ENCODE data around the gene TBX10. TPM values are rescaled to one million over a fixed set of nuclear protein-coding genes. Genes with fewer than 3 reads are reported as not detected.
A peak's percentile ranks its signal among the peaks of the same experiment; 100 is the strongest.

The TBX10 gene
- total RNA-seq, 1 experiment from 2014 or later = not detected

DNA sequence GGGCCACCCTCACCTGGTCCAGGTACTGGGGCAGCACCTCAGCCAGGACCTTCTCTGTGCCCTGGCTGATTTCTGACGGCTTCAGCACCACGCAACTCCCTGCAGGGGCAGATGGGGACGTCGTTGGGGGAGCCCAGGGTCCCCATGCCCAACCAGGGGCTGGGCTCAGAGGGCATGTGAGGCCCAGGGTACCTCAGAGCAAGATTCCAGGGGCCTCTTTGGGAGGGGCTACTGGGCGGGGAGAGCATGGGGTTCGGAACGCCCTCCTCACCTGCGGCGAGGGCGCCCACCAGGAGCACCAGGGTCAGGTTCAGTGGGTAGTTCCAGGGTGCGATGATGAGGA, 26.7 kb upstream of the TBX10 start:
- Histone ChIP-seq H3K4me3 (ENCODE audit: low read depth in 2 of 2, low read length in 2 of 2) (no peak overlapping the region), H3K27me3 (ENCODE audit: control insufficient read depth, insufficient read depth, low read length) (no peaks in the 10 kb centered on the region), H3K36me3 (ENCODE audit: control insufficient read depth, insufficient read depth, low read length) (no peaks in the 10 kb centered on the region), H3K4me1 (ENCODE audit: control insufficient read depth, insufficient read depth, low read length) (no peaks in the 10 kb centered on the region), H3K27ac (ENCODE audit: low read length) (no peak overlapping the region), H3K9me3 (ENCODE audit: control insufficient read depth, insufficient read depth, low read depth, low read length) (no peaks in the 10 kb centered on the region)
- no peak for ATAC-seq
- ChIA-PET POLR2A (no interaction called here), CTCF (interaction anchor here (0.9 kb wide), 1 partner anchor 36 kb away, joined by 3 read pairs; the partner anchor contains the start of gene NUDT8)
- intact Hi-C loops (cut with micrococcal nuclease; ENCODE audit: unreplicated experiment) = no loop called here
- BruUV-seq (replicated peaks) = no TSS peak
- in situ Hi-C loops (cut with HindIII; ENCODE audit: low pct_unique_long_range_greater_than_20kb, low sequenced_read_pairs) = no loop called here
- no peak for DNase-seq (ENCODE audit: low read depth, low spot score)
- no peak for TF ChIP-seq TCF7L2 (IDR thresholded peaks at IDR 0.05; ENCODE audit: low read depth, low read length)

DNA sequence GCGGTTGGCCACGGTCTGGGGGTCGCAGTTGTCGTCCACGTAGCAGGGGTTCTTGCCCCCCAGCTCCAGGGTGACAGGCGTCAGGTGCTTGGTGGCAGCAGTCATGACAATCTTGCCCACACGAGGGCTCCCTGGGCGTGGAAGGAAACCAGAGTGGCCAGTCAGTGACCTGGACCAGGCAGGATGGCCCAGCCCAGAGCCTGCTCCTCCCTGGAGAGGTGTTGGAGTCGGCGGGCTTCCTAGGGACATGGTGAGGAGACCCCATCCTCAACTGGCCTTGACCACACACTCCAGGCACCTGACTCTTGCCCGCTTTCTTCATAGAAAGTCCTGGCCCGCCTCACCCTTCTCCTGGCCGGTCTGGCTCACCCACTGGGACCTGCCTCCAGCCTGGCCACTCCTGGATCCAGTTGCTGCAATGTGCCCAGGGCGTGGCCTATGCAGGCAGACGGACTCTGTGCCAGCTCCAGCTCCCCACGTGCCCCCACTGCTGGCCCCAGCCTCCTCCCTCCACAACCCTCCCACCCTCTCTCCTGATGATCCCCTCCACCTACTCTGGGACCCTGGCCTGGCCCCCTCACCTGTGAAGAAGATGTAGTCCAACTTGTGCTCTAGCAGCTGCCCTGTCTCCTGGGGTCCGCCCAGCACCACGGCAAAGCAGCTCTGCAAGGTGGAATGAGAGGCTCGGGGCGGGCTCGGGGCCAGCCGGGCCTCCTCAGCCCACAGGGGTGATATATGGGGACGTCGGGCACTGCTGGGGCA, 26.2 kb upstream of the TBX10 start:
- Histone ChIP-seq H3K27me3 (ENCODE audit: control insufficient read depth, insufficient read depth, low read length) (no peaks in the 10 kb centered on the region), H3K4me1 (ENCODE audit: control insufficient read depth, insufficient read depth, low read length) (no peaks in the 10 kb centered on the region), H3K4me3 (ENCODE audit: low read depth in 2 of 2, low read length in 2 of 2) (no peak overlapping the region), H3K27ac (ENCODE audit: low read length) (no peak overlapping the region), H3K36me3 (ENCODE audit: control insufficient read depth, insufficient read depth, low read length) (no peaks in the 10 kb centered on the region), H3K9me3 (ENCODE audit: control insufficient read depth, insufficient read depth, low read depth, low read length) (no peaks in the 10 kb centered on the region)
- DNase-seq (ENCODE audit: low read depth, low spot score) (no peak), ATAC-seq (peak; percentile 78)
- BruUV-seq (replicated peaks) = no TSS peak
- in situ Hi-C loops (cut with HindIII; ENCODE audit: low pct_unique_long_range_greater_than_20kb, low sequenced_read_pairs) (no loop called here), intact Hi-C loops (cut with micrococcal nuclease; ENCODE audit: unreplicated experiment) (no loop called here)
- ChIA-PET CTCF (interaction anchor here (0.9 kb wide), 1 partner anchor 20 kb away, joined by 3 read pairs; no protein-coding TSS in a partner anchor), POLR2A (no interaction called here)
- TF ChIP-seq, protein P1, sequence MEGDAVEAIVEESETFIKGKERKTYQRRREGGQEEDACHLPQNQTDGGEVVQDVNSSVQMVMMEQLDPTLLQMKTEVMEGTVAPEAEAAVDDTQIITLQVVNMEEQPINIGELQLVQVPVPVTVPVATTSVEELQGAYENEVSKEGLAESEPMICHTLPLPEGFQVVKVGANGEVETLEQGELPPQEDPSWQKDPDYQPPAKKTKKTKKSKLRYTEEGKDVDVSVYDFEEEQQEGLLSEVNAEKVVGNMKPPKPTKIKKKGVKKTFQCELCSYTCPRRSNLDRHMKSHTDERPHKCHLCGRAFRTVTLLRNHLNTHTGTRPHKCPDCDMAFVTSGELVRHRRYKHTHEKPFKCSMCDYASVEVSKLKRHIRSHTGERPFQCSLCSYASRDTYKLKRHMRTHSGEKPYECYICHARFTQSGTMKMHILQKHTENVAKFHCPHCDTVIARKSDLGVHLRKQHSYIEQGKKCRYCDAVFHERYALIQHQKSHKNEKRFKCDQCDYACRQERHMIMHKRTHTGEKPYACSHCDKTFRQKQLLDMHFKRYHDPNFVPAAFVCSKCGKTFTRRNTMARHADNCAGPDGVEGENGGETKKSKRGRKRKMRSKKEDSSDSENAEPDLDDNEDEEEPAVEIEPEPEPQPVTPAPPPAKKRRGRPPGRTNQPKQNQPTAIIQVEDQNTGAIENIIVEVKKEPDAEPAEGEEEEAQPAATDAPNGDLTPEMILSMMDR (IDR thresholded peaks at IDR 0.05) = no peak; the same call in 1 of the 2 replicates
- no peak for TF ChIP-seq POLR2AphosphoS5 (IDR thresholded peaks at IDR 0.05; ENCODE audit: low read depth, low read length)
- TF ChIP-seq SIN3A (IDR thresholded peaks at IDR 0.05; ENCODE audit: borderline replicate concordance, insufficient read depth, low read depth, low read length) = no peak
- TF ChIP-seq TCF7L2 (IDR thresholded peaks at IDR 0.05; ENCODE audit: low read depth, low read length) = no peak
- TF ChIP-seq, protein P2, sequence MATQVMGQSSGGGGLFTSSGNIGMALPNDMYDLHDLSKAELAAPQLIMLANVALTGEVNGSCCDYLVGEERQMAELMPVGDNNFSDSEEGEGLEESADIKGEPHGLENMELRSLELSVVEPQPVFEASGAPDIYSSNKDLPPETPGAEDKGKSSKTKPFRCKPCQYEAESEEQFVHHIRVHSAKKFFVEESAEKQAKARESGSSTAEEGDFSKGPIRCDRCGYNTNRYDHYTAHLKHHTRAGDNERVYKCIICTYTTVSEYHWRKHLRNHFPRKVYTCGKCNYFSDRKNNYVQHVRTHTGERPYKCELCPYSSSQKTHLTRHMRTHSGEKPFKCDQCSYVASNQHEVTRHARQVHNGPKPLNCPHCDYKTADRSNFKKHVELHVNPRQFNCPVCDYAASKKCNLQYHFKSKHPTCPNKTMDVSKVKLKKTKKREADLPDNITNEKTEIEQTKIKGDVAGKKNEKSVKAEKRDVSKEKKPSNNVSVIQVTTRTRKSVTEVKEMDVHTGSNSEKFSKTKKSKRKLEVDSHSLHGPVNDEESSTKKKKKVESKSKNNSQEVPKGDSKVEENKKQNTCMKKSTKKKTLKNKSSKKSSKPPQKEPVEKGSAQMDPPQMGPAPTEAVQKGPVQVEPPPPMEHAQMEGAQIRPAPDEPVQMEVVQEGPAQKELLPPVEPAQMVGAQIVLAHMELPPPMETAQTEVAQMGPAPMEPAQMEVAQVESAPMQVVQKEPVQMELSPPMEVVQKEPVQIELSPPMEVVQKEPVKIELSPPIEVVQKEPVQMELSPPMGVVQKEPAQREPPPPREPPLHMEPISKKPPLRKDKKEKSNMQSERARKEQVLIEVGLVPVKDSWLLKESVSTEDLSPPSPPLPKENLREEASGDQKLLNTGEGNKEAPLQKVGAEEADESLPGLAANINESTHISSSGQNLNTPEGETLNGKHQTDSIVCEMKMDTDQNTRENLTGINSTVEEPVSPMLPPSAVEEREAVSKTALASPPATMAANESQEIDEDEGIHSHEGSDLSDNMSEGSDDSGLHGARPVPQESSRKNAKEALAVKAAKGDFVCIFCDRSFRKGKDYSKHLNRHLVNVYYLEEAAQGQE (IDR thresholded peaks at IDR 0.05; ENCODE audit: insufficient read depth in 1 of 2, low read depth in 2 of 2, low read length in 1 of 2) = 0 out of 4 replicates have a peak, but pooled peaks of 1 of the 2 experiments have one; percentile 37
